Measurements from ENCODE around the gene LMBR1. TPM values are rescaled to one million over a fixed set of nuclear protein-coding genes. Genes with fewer than 3 reads are reported as not detected.

LMBR1 gene
- total RNA-seq, 1 experiment from 2014 or later: 91.1 TPM

DNA sequence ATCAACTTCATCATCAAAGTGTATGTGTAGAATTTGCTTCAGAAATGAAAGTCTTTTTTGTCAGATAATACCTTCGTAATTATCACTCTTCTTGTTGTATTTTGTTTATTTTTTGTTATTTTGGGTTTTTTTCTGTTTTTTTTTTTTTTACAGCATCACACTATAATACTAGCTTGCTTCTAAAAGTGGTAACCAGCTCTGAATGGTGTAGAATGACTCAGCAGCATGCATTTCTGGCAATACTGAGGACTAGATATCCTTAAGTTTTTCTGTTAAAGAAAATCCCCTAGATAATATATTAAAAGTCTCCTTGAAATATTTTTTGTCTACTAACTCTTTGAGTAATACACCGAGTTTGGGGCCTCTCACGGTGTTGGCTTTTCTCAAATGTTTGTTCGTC is 109.1 kb downstream of the LMBR1 start:
- H3K36me3 Mint-ChIP-seq (ENCODE audit: insufficient read depth, unreplicated experiment): no peaks in the 10 kb centered on the region
- no TSS peak for BruUV-seq (replicated peaks)
- H3K9me3 Mint-ChIP-seq (ENCODE audit: low read depth, unreplicated experiment): no peaks in the 10 kb centered on the region
- TF ChIP-seq, protein P1, sequence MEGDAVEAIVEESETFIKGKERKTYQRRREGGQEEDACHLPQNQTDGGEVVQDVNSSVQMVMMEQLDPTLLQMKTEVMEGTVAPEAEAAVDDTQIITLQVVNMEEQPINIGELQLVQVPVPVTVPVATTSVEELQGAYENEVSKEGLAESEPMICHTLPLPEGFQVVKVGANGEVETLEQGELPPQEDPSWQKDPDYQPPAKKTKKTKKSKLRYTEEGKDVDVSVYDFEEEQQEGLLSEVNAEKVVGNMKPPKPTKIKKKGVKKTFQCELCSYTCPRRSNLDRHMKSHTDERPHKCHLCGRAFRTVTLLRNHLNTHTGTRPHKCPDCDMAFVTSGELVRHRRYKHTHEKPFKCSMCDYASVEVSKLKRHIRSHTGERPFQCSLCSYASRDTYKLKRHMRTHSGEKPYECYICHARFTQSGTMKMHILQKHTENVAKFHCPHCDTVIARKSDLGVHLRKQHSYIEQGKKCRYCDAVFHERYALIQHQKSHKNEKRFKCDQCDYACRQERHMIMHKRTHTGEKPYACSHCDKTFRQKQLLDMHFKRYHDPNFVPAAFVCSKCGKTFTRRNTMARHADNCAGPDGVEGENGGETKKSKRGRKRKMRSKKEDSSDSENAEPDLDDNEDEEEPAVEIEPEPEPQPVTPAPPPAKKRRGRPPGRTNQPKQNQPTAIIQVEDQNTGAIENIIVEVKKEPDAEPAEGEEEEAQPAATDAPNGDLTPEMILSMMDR (IDR thresholded peaks at IDR 0.05; ENCODE audit: unreplicated experiment): no peak
- intact Hi-C loops (cut with micrococcal nuclease; ENCODE audit: unreplicated experiment): no loop called here
- DNase-seq: no peak
- CTCF ChIA-PET: interaction anchor here (0.7 kb wide), 1 partner anchor 43 kb away, joined by 3 read pairs; no protein-coding TSS in a partner anchor
- H3K4me3 Mint-ChIP-seq (ENCODE audit: low read depth, unreplicated experiment): no peak overlapping the region
- no peaks in the 10 kb centered on the region for H3K4me1 Mint-ChIP-seq (ENCODE audit: low read depth, unreplicated experiment)
- no peak overlapping the region for H3K27ac Mint-ChIP-seq (ENCODE audit: unreplicated experiment)
- no peaks in the 10 kb centered on the region for H3K27me3 Mint-ChIP-seq (ENCODE audit: unreplicated experiment)

DNA sequence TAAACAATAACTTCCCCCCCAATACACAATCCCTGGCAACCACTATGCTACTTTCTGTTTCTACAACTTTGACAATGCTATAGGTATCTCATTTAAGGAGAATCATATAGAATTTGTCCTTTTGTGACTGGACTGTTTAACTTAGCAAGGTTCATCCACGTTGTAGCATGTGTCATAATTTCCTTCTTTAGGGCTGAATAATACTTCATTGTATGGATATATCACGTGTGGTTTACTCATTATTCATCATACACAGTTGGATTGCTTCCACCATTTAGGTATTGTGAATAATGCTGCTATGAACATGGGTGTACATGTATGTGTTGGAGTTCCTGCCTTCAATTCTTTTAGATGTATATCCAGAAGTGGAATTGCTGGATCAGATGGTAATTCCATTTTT is 111.0 kb downstream of the LMBR1 start:
- CTCF ChIA-PET: no interaction called here
- no peak for DNase-seq
- Mint-ChIP-seq H3K27ac (ENCODE audit: unreplicated experiment) (no peak overlapping the region), H3K9me3 (ENCODE audit: low read depth, unreplicated experiment) (no peaks in the 10 kb centered on the region), H3K27me3 (ENCODE audit: unreplicated experiment) (no peaks in the 10 kb centered on the region), H3K4me3 (ENCODE audit: low read depth, unreplicated experiment) (no peak overlapping the region), H3K4me1 (ENCODE audit: low read depth, unreplicated experiment) (no peaks in the 10 kb centered on the region), H3K36me3 (ENCODE audit: insufficient read depth, unreplicated experiment) (no peaks in the 10 kb centered on the region)
- no TSS peak for BruUV-seq (replicated peaks)
- TF ChIP-seq, protein P1 (IDR thresholded peaks at IDR 0.05; ENCODE audit: unreplicated experiment): no peak
- intact Hi-C loops (cut with micrococcal nuclease; ENCODE audit: unreplicated experiment): no loop called here

DNA sequence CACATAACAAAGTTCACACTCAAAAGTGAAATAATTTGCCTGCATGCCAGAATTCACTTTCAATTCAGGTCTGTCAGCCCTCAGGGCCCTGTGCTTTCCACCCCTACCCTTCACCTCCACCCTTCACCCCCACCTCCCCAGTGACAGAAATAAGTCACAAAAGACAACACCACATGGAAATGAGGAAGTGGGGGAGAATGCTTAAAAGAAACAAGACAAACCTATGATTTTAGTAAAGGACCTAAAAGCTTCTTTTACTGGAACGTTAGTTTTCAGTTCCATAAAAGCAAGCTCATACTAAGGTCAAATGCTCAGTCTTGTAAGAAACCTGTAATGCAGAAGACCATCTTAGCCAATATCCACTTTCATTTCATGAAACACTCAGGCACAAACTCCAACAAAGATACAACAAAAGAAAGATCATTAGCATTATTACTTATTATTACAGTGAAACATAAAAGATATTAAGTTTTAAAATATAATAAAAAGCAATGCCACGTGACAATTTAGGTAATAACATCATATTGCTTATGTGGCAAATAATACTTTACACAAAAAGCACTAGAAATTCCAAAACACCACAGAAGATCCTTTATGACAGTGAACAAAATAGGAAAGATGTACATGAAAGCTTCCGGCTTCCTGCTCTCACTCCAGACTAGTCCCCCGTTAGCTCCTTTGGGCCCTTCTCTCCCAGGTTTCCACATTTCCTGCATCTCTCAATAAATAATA is 112.1 kb downstream of the LMBR1 start:
- BruUV-seq (replicated peaks): no TSS peak
- CTCF ChIA-PET: no interaction called here
- H3K9me3 Mint-ChIP-seq (ENCODE audit: low read depth, unreplicated experiment): no peaks in the 10 kb centered on the region
- TF ChIP-seq, protein P1 (IDR thresholded peaks at IDR 0.05; ENCODE audit: unreplicated experiment): no peak
- H3K27me3 Mint-ChIP-seq (ENCODE audit: unreplicated experiment): no peaks in the 10 kb centered on the region
- no peak overlapping the region for H3K27ac Mint-ChIP-seq (ENCODE audit: unreplicated experiment)
- no peaks in the 10 kb centered on the region for H3K36me3 Mint-ChIP-seq (ENCODE audit: insufficient read depth, unreplicated experiment)
- no peak for DNase-seq
- intact Hi-C loops (cut with micrococcal nuclease; ENCODE audit: unreplicated experiment): no loop called here
- H3K4me3 Mint-ChIP-seq (ENCODE audit: low read depth, unreplicated experiment): no peak overlapping the region
- H3K4me1 Mint-ChIP-seq (ENCODE audit: low read depth, unreplicated experiment): no peaks in the 10 kb centered on the region

DNA sequence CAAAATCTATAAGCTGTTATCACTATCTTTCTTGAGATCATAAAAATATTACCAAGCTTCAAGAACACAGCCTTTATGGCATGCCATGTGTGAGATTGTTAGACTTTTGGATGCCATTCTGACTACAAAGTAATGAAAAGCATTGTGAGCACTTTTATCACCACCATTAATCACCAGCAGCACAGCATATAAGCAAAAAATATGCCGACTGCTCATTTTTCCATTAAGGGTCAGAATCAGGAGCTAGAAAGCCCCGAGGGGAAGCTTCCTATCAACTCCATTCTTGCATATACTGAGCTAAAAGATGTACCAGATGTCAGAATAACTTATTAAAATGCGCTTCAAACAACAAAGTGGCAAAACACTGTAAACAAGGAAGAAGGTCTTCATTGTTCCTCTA is 114.3 kb downstream of the LMBR1 start:
- Mint-ChIP-seq H3K4me3 (ENCODE audit: low read depth, unreplicated experiment) (no peak overlapping the region), H3K27ac (ENCODE audit: unreplicated experiment) (no peak overlapping the region), H3K4me1 (ENCODE audit: low read depth, unreplicated experiment) (no peaks in the 10 kb centered on the region), H3K27me3 (ENCODE audit: unreplicated experiment) (no peaks in the 10 kb centered on the region), H3K36me3 (ENCODE audit: insufficient read depth, unreplicated experiment) (no peaks in the 10 kb centered on the region), H3K9me3 (ENCODE audit: low read depth, unreplicated experiment) (peaks cover 2% of the 10 kb centered on the region)
- BruUV-seq (replicated peaks): no TSS peak
- CTCF ChIA-PET: no interaction called here
- no peak for DNase-seq
- intact Hi-C loops (cut with micrococcal nuclease; ENCODE audit: unreplicated experiment): no loop called here
- TF ChIP-seq, protein P1 (IDR thresholded peaks at IDR 0.05; ENCODE audit: unreplicated experiment): no peak

Measured in Calu3 (cell line).